ENCODE results near the gene DENND1A. TPM values are rescaled to one million over a fixed set of nuclear protein-coding genes. Genes with fewer than 3 reads are reported as not detected.
"Not testable (repeated sequence)": the region's sequence is repeated elsewhere in the genome, so short reads cannot be mapped to it uniquely, and the experiment has no call there.

The DENND1A gene
- total RNA-seq, 1 donor from 2014 or later = 37.3 TPM

- DNase-seq = no peak
Observed at GRCh38 chr9:123946101-123946821, 16.3 kb upstream of the DENND1A start.

- DNase-seq = no peak
Observed at GRCh38 chr9:123945532-123945931, 15.6 kb upstream of the DENND1A start.

GRCh38 chr9:123944464-123944863 lies 14.5 kb upstream of the DENND1A start:
- DNase-seq = not testable (repeated sequence)

GRCh38 chr9:123943671-123944070 lies 13.7 kb upstream of the DENND1A start:
- DNase-seq = no peak

- no peak for DNase-seq
Observed at GRCh38 chr9:123942542-123942941, 12.6 kb upstream of the DENND1A start.

GRCh38 chr9:123941524-123942070 lies 11.7 kb upstream of the DENND1A start:
- no peak for DNase-seq

- no peak for DNase-seq
Observed at GRCh38 chr9:123940721-123941523, 11.0 kb upstream of the DENND1A start.

GRCh38 chr9:123938401-123938800 lies 8.5 kb upstream of the DENND1A start:
- DNase-seq = no peak

- not testable (repeated sequence) for DNase-seq
Observed at GRCh38 chr9:123936575-123936974, 6.6 kb upstream of the DENND1A start.

GRCh38 chr9:123933440-123934212 lies 3.7 kb upstream of the DENND1A start:
- DNase-seq = no peak

GRCh38 chr9:123929177-123929869 lies 603 bp downstream of the DENND1A start:
- peak; percentile 4 for DNase-seq

GRCh38 chr9:123928533-123929176 lies 1.3 kb downstream of the DENND1A start:
- DNase-seq = no peak

- DNase-seq = no peak
Observed at GRCh38 chr9:123927625-123928532, 2.0 kb downstream of the DENND1A start.

- no peak for DNase-seq
Observed at GRCh38 chr9:123926941-123927340, 3.0 kb downstream of the DENND1A start.

GRCh38 chr9:123925819-123926218 lies 4.1 kb downstream of the DENND1A start:
- no peak for DNase-seq

- no peak for DNase-seq
Observed at GRCh38 chr9:123925161-123925560, 4.8 kb downstream of the DENND1A start.

- DNase-seq = no peak
Observed at GRCh38 chr9:123924727-123925126, 5.2 kb downstream of the DENND1A start.

- DNase-seq = no peak
Observed at GRCh38 chr9:123923884-123924283, 6.0 kb downstream of the DENND1A start.

GRCh38 chr9:123923377-123923776 lies 6.5 kb downstream of the DENND1A start:
- no peak for DNase-seq

- DNase-seq = no peak
Observed at GRCh38 chr9:123922911-123923310, 7.0 kb downstream of the DENND1A start.
